Measurements from ENCODE around the gene C9orf50. TPM values are rescaled to one million over a fixed set of nuclear protein-coding genes. Genes with fewer than 3 reads are reported as not detected.
A peak's percentile ranks its signal among the peaks of the same experiment; 100 is the strongest.

Gene C9orf50
- total RNA-seq, 1 donor from 2014 or later, result not detected

DNA sequence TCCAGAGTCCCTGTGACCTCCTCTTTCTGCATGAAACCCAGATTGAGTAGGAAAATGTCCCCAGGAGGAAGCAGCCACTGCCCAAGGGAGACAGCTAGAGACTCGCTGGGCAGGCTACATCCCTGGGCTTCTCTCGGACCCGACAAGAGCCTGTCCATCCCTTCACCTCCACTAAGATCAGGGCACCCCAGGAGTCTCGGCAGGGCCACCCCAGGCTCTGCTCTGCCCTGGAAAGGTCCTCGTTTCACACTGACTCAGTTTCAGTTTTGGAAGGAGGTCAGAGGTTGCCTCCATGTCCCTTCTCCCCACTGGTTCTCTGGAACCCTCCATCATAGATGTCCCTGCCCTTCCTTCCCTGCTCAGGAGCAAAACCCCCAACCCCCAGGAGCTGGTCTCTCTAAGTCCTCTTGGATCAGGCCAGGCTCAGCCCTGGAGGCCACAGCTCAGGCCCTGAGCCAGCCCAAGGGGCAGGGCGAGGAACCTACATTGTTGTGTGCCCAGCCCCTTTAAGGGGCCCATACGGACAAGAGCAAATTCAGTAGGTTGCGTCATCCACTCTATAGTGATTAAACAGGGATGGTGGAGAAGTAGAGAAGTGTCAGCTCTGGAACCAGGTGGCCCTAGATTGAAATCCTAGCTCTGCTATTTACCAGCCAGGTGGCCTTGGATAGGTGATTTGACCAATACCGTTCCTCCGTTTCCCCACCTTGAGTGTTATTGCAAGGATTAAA is 37.4 kb downstream of the C9orf50 start:
- CTCF ChIA-PET, result no interaction called here
- H3K4me1 Mint-ChIP-seq, result peaks cover 23% of the 10 kb centered on the region
- H3K27ac Mint-ChIP-seq, result no peak overlapping the region

DNA sequence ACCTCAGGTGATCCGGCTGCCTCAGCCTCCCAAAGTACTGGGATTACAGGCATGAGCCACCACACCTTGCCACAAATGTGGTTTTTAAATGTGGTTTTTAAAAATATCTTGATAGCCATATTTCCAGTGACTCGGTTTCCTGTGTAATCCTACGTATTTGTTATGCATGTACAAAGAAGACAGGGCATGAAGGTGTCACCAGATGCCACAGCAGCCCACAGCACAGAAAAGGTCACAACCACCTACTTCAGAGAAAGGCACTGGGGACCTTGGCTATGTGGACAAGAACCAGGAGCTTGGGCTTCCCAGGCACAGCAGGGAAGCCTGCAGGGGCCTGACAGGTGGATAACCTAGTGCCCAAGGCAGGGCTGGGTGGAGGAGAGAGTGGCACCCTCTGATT is 38.0 kb downstream of the C9orf50 start:
- intact Hi-C loops (cut with micrococcal nuclease), result no loop called here
- POLR2A ChIA-PET, result no interaction called here
- Mint-ChIP-seq H3K9me3 (no peaks in the 10 kb centered on the region), H3K4me1 (peaks cover 23% of the 10 kb centered on the region), H3K36me3 (ENCODE audit: low read depth) (no peaks in the 10 kb centered on the region), H3K4me3 (no peak overlapping the region), H3K27ac (no peak overlapping the region), H3K27me3 (peaks cover 3% of the 10 kb centered on the region)
- ATAC-seq (ENCODE audit: low read depth), result no peak
- TF ChIP-seq, protein P1, sequence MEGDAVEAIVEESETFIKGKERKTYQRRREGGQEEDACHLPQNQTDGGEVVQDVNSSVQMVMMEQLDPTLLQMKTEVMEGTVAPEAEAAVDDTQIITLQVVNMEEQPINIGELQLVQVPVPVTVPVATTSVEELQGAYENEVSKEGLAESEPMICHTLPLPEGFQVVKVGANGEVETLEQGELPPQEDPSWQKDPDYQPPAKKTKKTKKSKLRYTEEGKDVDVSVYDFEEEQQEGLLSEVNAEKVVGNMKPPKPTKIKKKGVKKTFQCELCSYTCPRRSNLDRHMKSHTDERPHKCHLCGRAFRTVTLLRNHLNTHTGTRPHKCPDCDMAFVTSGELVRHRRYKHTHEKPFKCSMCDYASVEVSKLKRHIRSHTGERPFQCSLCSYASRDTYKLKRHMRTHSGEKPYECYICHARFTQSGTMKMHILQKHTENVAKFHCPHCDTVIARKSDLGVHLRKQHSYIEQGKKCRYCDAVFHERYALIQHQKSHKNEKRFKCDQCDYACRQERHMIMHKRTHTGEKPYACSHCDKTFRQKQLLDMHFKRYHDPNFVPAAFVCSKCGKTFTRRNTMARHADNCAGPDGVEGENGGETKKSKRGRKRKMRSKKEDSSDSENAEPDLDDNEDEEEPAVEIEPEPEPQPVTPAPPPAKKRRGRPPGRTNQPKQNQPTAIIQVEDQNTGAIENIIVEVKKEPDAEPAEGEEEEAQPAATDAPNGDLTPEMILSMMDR (IDR thresholded peaks at IDR 0.05), result no peak
- no peak for DNase-seq
- CTCF ChIA-PET, result no interaction called here

More for the DNA sequence above, 37.4 kb downstream of the C9orf50 start:
- DNase-seq (no peak), ATAC-seq (ENCODE audit: low read depth) (no peak)
- POLR2A ChIA-PET, result interaction anchor here (0.8 kb wide), 1 partner anchor 24 kb away, joined by 5 read pairs; no protein-coding TSS in a partner anchor
- Mint-ChIP-seq H3K9me3 (no peaks in the 10 kb centered on the region), H3K27me3 (peaks cover 3% of the 10 kb centered on the region), H3K36me3 (ENCODE audit: low read depth) (no peaks in the 10 kb centered on the region), H3K4me3 (no peak overlapping the region)
- TF ChIP-seq, protein P1 (IDR thresholded peaks at IDR 0.05), result no peak
- intact Hi-C loops (cut with micrococcal nuclease), result loop anchor here (1.0 kb wide), 1 partner anchor 380 kb away; no protein-coding TSS in a partner anchor

DNA sequence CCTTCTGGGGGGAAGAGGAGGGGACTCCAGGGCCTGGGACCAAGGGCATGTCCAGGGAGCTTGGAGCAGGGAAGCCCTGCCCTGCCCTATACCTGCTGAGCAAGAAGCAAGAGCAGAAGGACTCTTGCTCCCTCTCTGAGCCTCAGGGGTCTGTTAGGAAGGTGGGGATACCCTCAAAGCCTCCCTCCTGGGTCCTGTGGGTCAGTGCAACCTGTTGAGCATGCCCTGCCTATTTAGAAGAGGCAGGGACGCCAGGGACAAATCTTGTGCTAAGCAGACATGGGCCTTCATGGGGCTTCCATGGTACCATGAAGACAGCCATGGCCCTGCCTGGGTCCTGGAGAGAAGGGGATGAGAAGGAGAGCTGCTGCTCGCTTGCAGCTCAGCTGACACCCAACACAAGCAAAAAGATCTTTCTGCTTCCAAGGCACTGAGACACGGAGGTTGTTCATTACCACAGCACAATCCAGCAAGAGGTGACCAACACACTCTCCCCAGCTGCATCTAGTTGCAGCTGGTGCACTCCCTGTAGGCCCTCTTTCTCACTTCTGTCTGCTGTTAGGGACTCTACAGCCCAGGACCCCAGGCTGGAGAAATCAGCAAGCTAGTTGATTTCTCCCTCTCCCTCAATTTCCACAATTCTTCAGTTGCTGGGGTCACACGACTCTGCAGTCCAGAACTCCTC is 39.3 kb downstream of the C9orf50 start:
- ChIA-PET POLR2A (interaction anchor here (0.5 kb wide), 1 partner anchor 489 kb away, joined by 9 read pairs; no protein-coding TSS in a partner anchor), CTCF (no interaction called here)
- Mint-ChIP-seq H3K4me1 (peaks cover 23% of the 10 kb centered on the region), H3K27ac (no peak overlapping the region), H3K27me3 (peaks cover 3% of the 10 kb centered on the region), H3K9me3 (no peaks in the 10 kb centered on the region), H3K4me3 (no peak overlapping the region), H3K36me3 (ENCODE audit: low read depth) (no peaks in the 10 kb centered on the region)
- DNase-seq (no peak), ATAC-seq (ENCODE audit: low read depth) (no peak)
- intact Hi-C loops (cut with micrococcal nuclease), result no loop called here
- TF ChIP-seq, protein P1 (IDR thresholded peaks at IDR 0.05), result no peak

DNA sequence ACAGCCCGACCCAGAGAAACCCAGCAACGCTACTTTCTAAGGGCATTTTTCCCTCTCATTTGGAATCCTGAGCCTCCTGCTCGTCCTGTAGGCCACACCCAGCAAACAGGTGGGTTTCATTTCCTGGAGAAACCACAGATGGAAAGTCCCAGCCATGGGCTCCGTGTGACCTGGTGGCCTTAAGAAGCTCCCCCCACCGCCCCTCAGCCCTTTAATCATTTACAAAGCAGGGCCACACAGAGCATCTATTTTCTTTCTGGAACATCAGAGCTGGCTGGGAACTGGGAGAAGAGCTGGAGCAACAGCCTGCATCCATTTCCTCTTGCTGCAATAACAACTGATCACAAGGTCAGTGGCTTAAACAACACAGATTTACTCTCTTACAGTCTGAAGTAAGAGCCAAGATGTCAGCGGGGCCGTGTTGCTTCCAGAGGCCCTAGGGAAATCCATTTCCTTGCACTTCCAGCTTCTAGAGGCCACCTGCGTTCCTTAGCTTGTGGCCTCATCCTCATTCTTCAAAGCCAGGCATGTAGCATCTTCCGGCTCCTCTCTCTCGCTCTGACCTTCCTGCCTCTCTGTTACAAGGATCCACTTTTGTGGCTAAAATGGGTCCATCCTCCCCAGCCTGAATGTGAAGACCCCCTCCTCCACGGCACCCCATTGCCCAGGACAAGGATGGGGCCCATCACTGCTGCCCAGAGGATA is 40.5 kb downstream of the C9orf50 start:
- DNase-seq (no peak), ATAC-seq (ENCODE audit: low read depth) (peak; percentile 41)
- Mint-ChIP-seq H3K9me3 (no peaks in the 10 kb centered on the region), H3K27ac (no peak overlapping the region), H3K36me3 (ENCODE audit: low read depth) (no peaks in the 10 kb centered on the region), H3K4me1 (peaks cover 23% of the 10 kb centered on the region), H3K27me3 (peaks cover 3% of the 10 kb centered on the region), H3K4me3 (no peak overlapping the region)
- TF ChIP-seq, protein P1 (IDR thresholded peaks at IDR 0.05), result no peak
- CTCF ChIA-PET, result no interaction called here
- intact Hi-C loops (cut with micrococcal nuclease), result no loop called here
- POLR2A ChIA-PET, result no interaction called here

DNA sequence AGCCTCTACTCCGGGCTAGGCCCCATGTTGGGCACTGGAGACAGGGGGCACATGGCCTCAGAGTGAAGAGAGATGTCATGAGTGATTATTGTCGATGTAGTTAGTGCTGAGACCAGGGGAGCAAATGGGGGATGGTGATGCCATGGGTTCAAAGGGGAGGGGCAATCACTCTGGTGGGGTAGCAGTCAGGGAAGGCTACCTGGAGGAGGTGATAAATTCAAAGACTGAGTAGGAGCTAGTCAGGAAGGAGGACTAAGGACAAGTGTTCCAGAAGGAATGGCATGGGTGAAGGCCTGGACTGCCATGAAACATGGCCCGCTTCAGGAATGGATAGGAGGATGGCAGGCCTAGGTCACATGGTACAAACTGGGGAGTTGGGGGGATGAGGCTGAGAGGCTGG is 41.6 kb downstream of the C9orf50 start:
- H3K27me3 Mint-ChIP-seq, result peaks cover 3% of the 10 kb centered on the region
- POLR2A ChIA-PET, result no interaction called here

More for the DNA sequence above, 41.6 kb downstream of the C9orf50 start:
- no peak overlapping the region for H3K4me3 Mint-ChIP-seq
- CTCF ChIA-PET, result no interaction called here
- H3K27ac Mint-ChIP-seq, result no peak overlapping the region
- H3K4me1 Mint-ChIP-seq, result peaks cover 19% of the 10 kb centered on the region
- intact Hi-C loops (cut with micrococcal nuclease), result no loop called here
- H3K36me3 Mint-ChIP-seq (ENCODE audit: low read depth), result no peaks in the 10 kb centered on the region
- ATAC-seq (ENCODE audit: low read depth) (no peak), DNase-seq (no peak)
- TF ChIP-seq, protein P1 (IDR thresholded peaks at IDR 0.05), result no peak
- no peaks in the 10 kb centered on the region for H3K9me3 Mint-ChIP-seq
